Dedifferentiated amniotic fluid mesenchymal stem cell (primary cell): ENCODE results near the gene PTGFRN.
A peak's percentile ranks its signal among the peaks of the same experiment; 100 is the strongest.

ENCODE experiments used
- DNase-seq: peaks from one replicate; pipeline ENCODE4 v3.0.0-alpha.2; 2016; ENCODE audit errors: extremely low spot score

The PTGFRN gene

GRCh38 chr1:116944613-116945012 lies 34.9 kb downstream of the PTGFRN start:
- DNase-seq: no peak

GRCh38 chr1:116945421-116945820 lies 35.7 kb downstream of the PTGFRN start:
- DNase-seq: no peak

- no peak for DNase-seq
Observed at GRCh38 chr1:116945996-116946395, 36.3 kb downstream of the PTGFRN start.

- no peak for DNase-seq
Observed at GRCh38 chr1:116947092-116947860, 37.6 kb downstream of the PTGFRN start.

- DNase-seq: no peak
Observed at GRCh38 chr1:116948046-116948445, 38.3 kb downstream of the PTGFRN start.

- DNase-seq: no peak
Observed at GRCh38 chr1:116948642-116949041, 38.9 kb downstream of the PTGFRN start.

GRCh38 chr1:116949213-116949985 lies 39.7 kb downstream of the PTGFRN start:
- no peak for DNase-seq

GRCh38 chr1:116950517-116951199 lies 40.9 kb downstream of the PTGFRN start:
- DNase-seq: no peak

- peak; percentile 45 for DNase-seq
Observed at GRCh38 chr1:116951200-116951935, 41.7 kb downstream of the PTGFRN start.

GRCh38 chr1:116952738-116953275 lies 43.1 kb downstream of the PTGFRN start:
- DNase-seq: no peak

- no peak for DNase-seq
Observed at GRCh38 chr1:116954440-116954839, 44.7 kb downstream of the PTGFRN start.

GRCh38 chr1:116956378-116956777 lies 46.7 kb downstream of the PTGFRN start:
- no peak for DNase-seq

- no peak for DNase-seq
Observed at GRCh38 chr1:116957646-116958045, 47.9 kb downstream of the PTGFRN start.

- DNase-seq: no peak
Observed at GRCh38 chr1:116958110-116958509, 48.4 kb downstream of the PTGFRN start.

GRCh38 chr1:116958977-116959376 lies 49.3 kb downstream of the PTGFRN start:
- DNase-seq: no peak

GRCh38 chr1:116961606-116962005 lies 51.9 kb downstream of the PTGFRN start:
- no peak for DNase-seq

- DNase-seq: no peak
Observed at GRCh38 chr1:116962987-116963639, 53.4 kb downstream of the PTGFRN start.

- no peak for DNase-seq
Observed at GRCh38 chr1:116966791-116967190, 57.1 kb downstream of the PTGFRN start.

GRCh38 chr1:116968724-116969123 lies 59.0 kb downstream of the PTGFRN start:
- DNase-seq: no peak

GRCh38 chr1:116971258-116971860 lies 61.6 kb downstream of the PTGFRN start:
- no peak for DNase-seq
